NCI-H1417 (cell line): ENCODE data around the gene AQP10.
"Not testable (repeated sequence)": the region's sequence is repeated elsewhere in the genome, so short reads cannot be mapped to it uniquely, and the experiment has no call there.

ENCODE experiments used
- DNase-seq, 3 experiments: peaks; one replicate each; lab custom pipeline; 2025; lab: John Stamatoyannopoulos, UW

AQP10 gene

GRCh38 chr1:154320882-154321608 is at the start of gene AQP10:
Gene AQP10, plus strand, starts transcription at chr1:154321093. Its CDS starts 63 bp downstream, at chr1:154321156.
- DNase-seq: no peak

- DNase-seq: peak; percentile 96 to 99 (median 96)
Observed at GRCh38 chr1:154272217-154272998, 48.5 kb upstream of the AQP10 start, which contains the start of gene HAX1. Gene HAX1, plus strand, starts transcription at chr1:154272629. Its CDS starts 95 bp downstream, at chr1:154272724.

GRCh38 chr1:154272999-154273563 is 47.8 kb upstream of the AQP10 start:
- DNase-seq: no peak

- peak in 2 of 3 experiments; percentile 14 to 22 for DNase-seq
Observed at GRCh38 chr1:154276797-154277196, 44.1 kb upstream of the AQP10 start.

GRCh38 chr1:154287591-154287990 is 33.3 kb upstream of the AQP10 start:
- not testable (repeated sequence) for DNase-seq

- DNase-seq: no peak
Observed at GRCh38 chr1:154288661-154289060, 32.2 kb upstream of the AQP10 start.

- DNase-seq: no peak
Observed at GRCh38 chr1:154290921-154291320, 30.0 kb upstream of the AQP10 start.

GRCh38 chr1:154295408-154296235 is 25.3 kb upstream of the AQP10 start:
- peak in 1 of 3 experiments; percentile 8 for DNase-seq

- no peak for DNase-seq
Observed at GRCh38 chr1:154301582-154301981, 19.3 kb upstream of the AQP10 start.

- no peak for DNase-seq
Observed at GRCh38 chr1:154304664-154305337, 16.1 kb upstream of the AQP10 start.

GRCh38 chr1:154306151-154306550 is 14.7 kb upstream of the AQP10 start:
- DNase-seq: no peak

GRCh38 chr1:154307670-154308270 is 13.1 kb upstream of the AQP10 start:
- DNase-seq: not testable (repeated sequence)

- DNase-seq: not testable (repeated sequence)
Observed at GRCh38 chr1:154309136-154309535, 11.8 kb upstream of the AQP10 start.

GRCh38 chr1:154312229-154313065 is 8.4 kb upstream of the AQP10 start:
- DNase-seq: not testable (repeated sequence)

- no peak for DNase-seq
Observed at GRCh38 chr1:154313066-154313356, 7.9 kb upstream of the AQP10 start.

GRCh38 chr1:154314226-154314625 is 6.7 kb upstream of the AQP10 start:
- DNase-seq: not testable (repeated sequence)

- DNase-seq: no peak
Observed at GRCh38 chr1:154316704-154317103, 4.2 kb upstream of the AQP10 start.

- no peak for DNase-seq
Observed at GRCh38 chr1:154318386-154318785, 2.5 kb upstream of the AQP10 start.

- not testable (repeated sequence) for DNase-seq
Observed at GRCh38 chr1:154321609-154321934, 679 bp downstream of the AQP10 start.

- DNase-seq: no peak
Observed at GRCh38 chr1:154323493-154323892, 2.6 kb downstream of the AQP10 start.
